ENCODE results near the gene LRTM2.

Gene LRTM2

DNA sequence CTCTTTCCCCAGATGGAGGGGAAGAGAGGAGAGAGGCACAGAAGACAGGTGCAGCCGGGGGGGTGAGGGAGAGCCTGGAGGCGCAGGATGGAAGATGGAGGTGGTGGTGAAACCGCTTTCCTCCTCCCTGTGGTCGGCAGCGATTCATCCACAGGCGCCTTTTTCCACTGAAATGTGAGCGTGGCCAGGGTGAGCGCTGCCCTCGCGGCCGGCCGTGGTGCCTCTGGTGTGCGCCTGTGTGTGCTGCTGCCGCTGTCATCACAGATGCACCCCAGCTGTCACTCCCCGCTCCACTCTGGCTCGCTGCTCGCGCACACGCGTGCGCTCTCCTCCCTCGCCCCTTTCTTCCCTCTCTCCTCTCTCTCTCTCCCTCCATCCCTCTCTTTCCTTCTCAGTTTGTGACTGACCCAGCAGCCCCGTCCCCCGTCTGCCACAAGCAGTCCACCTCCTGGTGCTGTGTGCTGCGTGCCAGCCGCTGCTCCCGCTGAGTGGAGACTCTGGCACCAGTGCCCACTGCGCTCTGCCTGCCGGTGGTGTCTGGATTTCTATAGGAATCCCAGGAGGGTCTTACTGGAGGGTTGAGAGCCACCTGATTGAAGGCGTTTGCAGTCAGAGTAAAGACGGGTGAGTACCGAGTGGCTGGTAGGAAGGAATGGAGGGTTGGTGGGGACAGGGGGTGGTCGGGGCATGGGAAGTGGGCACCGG lies at the start of gene LRTM2:
Gene LRTM2 (plus strand): TSS at position 375 of the 705 bp plus-strand sequence. CDS start 7,584 bp downstream, outside the sequence.
- DNase-seq (ENCODE audit: low read depth in 2 of 2) = no peak

DNA sequence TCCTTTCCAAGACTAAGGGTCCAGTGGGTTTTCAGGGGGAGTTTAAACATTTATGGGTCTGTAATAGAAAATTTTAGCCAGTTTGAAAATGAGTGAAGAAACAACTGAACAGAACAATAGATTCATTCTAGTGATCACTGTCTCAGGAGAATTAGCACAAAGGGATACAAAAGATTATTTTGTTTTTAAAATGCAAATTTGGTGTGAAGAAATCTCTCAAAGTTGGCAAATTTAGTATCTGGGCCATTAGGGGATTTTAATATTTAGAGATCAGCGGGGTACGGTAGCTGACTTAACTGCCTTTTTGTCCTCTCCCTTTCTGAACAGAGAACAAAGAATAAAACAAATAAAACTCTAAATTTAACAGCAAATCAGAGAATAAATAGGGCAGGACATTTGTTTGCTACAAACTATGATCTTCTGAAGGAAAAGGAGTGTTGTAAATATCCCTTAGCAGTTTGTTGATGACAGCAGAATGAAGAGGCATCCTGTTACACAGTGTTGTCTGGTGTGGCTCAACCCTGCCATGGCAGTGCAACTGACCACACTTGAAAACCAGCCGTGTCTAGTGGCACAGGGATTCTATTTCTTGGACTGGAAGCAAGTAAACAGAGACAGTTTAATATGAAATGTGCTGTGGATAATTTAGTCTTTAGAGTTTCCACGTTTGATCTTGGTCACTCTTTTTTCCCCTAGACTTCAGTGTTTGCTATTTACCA lies 46.3 kb upstream of the LRTM2 start:
- no peak for DNase-seq (ENCODE audit: low read depth in 2 of 2)

DNA sequence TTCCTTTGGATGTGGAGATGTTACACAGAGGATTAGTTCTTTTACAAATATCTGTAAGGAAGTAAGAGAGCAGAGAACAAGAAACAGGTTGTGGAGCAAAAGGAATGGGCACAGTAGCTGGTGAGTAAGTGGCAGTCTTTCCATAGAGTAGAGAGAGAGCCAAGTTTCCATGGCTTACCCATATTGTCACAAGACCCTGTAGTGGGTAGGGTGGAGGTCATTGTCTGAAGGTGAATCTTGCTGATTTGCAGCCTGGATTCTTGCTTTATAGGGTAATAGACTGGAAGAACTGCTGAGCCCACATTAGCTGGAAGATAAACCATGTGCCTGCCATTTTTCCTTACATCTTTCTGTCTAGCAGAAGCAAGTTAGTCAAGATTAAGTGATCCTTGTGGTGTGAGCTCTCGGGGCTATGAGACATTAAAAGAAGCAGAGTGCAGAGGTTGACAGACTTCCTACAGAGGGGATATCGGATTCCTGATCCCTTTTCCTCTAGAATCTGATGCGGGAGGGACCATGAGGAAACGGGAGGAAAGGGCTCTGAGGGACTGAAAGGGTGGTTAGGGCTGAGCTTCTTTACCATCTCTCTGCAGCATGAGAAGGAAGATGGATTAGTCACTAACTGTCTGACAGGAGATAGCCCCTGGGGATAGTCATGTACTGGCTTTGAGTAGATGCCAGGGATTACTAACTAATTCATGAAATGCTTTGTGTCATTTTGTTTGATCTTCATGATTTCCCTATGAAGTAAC lies 44.0 kb upstream of the LRTM2 start:
- DNase-seq (ENCODE audit: low read depth in 2 of 2) = no peak

DNA sequence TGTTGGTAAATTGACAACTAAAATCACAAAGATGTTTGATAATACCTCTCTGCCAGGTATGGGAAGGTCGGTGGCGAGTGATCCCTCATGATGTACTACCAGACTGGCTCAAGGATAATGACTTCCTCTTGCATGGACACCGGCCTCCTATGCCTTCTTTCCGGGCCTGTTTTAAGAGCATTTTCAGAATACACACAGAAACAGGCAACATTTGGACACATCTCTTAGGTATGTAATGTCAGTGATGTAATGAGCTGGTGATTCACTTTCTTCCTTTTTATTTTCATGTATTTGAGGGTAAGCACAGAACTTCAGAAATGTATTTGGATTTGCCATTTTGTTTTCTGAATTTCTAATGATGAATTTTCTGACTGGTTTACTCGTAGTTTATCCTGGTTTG lies 42.6 kb upstream of the LRTM2 start:
- DNase-seq (ENCODE audit: low read depth in 2 of 2) = no peak

DNA sequence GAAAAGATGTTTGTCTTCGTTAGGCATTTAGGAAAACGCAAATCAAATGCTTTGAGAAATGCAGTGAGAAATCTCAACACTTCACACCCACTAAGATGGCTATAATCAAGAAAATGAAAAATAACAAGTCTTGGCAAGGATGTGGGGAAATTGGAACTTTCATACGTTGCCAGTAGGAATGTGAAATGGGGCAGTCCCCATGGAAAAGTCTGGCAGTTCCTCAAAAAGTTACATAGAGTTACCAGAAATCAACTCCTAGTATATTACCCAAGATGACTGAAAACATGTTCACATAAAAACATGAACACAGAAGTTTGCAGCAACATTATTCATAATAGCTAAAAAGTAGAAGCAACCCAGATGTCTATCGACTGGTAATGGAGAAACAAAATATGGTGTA lies 41.5 kb upstream of the LRTM2 start:
- DNase-seq (ENCODE audit: low read depth in 2 of 2) = no peak

DNA sequence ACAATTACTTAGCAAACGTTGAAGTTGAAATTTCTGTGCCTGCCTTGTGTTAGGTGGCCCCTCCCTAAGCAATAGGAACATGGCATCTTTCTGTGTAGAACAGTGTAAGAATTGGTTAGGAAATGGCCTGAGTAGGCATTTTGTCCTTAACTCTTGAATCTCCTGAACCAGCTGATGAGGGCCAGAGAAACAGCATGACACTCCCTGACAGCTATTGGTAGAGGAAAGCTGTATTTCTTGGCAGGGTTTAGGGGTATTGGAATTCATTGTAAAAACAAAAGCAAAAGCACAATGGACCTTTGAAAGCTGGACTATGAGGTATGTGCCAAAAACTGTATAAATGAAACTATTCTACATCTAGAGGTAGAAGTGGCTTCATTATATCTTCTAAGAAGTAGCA lies 40.6 kb upstream of the LRTM2 start:
- no peak for DNase-seq (ENCODE audit: low read depth in 2 of 2)

DNA sequence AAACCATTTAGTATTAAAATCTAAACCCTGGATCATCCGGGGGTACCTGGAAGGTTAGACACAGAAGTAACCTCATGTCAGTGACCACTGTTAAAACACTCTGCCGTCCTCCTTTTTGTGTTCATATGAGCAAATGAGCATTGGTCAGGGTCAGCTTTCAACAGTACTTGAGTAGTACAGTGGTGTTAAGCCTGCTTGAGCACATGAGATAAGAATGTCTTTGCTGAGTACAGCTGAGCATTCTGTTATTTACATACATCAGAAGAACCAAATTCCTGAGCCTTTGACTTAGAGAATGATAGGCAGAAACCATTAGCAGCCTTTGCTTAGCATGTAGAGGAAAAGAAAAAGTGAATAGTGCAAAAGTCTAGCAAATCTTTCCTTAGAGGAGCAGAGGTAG lies 38.6 kb upstream of the LRTM2 start:
- no peak for DNase-seq (ENCODE audit: low read depth in 2 of 2)

DNA sequence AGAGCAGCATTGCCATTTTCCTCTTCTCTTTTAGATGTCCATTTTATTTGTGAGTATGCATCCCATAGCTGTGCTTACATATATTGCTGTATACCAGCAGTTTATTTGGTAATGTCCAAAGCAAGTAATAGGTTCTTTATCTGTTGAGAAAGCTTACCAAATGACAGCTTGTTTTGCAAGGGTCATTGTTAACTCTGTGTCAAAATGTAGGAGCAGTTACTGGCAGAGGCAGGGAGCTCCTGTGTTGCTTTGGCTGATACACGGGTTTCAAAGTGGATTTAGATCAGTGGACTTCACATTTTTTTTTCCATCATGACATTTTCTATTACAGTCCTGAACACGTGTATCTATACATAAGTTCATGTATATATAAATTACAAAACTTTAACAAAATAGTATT lies 38.1 kb upstream of the LRTM2 start:
- DNase-seq (ENCODE audit: low read depth in 2 of 2) = no peak

DNA sequence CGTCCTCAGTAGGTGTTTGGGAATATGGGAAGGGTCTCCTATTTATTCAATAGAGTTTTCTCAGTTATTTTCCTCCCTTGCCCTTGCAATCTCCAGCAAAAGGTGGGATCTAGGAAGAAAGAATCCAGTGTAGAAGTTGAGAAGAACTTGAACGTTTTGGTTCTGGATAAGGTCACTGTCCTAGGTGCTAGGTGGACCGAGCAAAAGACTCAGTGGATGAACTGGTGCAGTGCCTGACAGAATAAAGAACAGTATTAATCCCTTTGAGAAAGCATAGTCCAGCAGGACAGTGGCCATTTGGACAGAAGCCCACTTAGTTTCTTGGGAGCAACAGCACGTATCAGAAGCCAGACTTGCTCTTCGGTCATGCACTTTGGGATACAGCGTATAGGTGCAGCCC lies 32.7 kb upstream of the LRTM2 start:
- DNase-seq (ENCODE audit: low read depth in 2 of 2) = no peak

DNA sequence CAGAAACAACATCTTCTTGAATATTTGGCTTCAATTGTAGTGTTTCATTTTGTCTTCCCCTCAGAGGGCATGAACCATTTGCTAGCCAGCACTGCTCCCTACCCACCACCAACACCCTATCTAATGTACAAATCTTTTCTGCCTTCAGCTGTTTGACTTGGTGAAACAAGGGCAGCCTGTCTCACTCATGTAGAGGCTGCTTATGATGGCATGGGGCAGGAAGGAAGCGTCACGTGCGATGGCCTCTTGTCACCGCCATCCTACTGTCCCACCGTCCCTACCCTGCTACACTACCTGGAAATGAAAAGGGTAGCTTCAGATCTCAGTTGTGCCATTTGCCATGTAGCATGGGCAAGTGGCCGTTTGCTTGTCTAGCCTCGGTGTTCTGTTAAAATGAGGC lies 29.9 kb upstream of the LRTM2 start:
- no peak for DNase-seq (ENCODE audit: low read depth in 2 of 2)

DNA sequence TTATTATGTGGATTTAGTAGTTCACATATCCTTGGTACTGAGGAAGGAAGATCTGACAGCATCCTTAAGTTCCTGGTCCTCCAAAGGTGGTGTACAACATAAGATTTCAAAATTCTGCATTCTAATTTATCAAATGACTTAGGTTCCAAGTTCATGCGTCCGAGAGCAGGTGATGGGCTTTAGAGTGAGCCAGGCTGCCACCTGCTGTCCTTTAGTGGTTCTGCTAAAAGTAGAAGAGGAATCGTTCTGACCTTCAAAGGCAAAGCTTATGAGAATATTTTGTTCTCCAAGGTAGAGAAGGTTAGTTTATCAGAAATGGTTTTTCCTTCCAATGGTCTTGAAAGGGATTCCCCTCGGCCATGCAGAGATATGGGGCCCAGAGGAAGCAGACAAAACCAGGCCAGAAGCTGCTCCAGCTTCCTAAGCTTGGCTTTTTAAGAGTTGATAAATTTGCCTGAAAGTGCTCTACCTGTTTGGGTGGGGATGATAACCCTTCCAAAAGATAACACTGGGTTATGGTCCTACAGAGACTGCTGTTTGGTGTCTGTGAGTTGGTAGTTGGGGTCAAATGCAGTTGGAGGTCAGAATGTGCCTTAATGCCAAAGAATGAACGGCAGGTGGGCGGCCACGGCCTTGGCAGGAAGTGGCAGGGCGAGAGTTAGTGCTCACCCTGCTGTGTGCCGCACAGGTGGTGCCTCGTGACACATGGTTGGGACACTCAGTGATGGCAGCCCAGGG lies 29.1 kb upstream of the LRTM2 start:
- peak; percentile 43 to 60 for DNase-seq (ENCODE audit: low read depth in 2 of 2)

DNA sequence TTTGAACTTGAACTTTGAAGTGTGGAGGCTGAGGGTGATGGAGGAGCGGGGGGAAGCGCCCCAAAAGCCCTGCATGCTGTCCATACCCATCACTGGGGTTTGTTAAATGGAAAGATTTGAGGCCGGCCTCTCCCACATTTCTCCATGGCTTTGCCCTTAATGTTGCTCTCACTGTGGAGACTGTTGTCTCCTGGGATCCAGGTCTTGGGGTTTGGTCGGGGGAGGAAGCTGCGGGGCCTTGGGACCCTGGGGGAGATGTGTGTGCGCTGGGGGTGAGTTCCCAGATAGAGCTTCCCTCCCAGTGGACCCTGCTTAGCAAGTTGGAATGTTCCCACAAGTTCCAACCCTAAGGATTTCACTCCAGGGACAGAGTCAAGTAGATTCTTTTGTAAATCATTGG lies 28.0 kb upstream of the LRTM2 start:
- DNase-seq (ENCODE audit: low read depth in 2 of 2) = no peak

DNA sequence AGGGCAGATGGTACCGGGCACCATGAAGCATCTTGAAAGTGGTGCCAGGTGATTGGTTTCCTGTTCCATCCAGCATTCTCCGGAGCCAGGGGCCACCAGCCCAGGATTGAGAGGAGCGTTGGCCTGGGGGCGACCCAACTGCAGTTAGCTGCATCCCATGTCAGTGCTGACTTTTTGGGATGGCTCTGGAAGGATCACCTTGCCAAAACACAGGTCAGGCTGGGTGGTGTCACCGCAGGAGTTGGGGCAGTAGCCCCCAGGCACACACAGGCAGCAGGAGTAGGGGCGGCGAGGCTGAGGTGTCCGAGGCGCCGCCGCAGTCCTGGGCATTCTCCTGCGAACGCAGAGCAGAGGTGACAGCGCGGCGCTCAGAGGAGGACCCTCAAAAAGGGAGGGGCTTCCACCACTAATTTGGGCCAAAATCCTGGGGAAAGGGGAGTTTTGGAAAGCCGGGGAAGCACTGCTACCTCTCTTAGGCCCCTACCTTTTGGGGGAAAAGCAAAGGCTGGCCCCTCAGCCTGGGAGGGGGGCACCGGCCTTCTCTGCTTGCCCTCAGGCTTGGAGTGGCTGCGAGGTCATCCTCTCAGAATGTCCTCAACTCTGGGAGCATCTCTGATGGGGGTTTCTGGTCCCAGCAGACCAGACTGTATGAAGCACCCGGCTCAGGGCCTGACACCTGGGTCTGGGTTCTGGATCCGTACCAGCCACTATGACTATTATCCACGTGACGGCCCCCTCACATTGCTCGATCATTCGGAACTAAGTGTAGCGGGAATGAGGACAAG lies 26.7 kb upstream of the LRTM2 start:
- no peak for DNase-seq (ENCODE audit: low read depth in 2 of 2)

DNA sequence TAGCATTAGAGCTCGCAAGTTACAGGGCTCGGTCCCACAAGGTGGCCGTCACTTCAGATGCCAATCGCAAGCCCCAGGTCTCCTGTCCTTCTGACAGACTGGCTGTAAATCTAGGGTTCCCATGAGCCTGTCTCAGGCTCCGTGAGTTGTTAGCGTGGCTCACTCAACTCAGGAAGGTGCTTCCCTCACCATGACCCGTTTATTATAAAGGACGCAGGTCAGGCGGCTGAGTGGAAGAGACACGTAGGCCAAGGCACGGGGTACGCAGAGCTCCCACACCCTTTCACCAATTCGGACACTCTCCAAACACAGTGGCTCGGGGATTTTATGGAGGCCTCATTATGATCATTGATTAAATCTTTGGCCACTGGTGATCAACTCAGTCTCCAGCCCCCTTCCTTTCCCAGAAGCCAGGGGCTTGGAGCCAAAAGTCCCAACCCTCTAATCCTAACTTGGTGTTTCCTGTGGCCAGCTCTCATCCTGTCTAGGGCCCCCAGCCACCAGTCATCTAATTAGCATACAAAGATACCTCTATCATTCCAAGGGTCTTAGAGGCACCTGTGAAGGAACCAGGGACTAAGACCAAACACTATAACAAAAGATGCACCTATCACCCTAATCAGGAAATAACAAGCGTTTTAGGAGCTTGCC lies 25.8 kb upstream of the LRTM2 start:
- DNase-seq (ENCODE audit: low read depth in 2 of 2) = no peak

DNA sequence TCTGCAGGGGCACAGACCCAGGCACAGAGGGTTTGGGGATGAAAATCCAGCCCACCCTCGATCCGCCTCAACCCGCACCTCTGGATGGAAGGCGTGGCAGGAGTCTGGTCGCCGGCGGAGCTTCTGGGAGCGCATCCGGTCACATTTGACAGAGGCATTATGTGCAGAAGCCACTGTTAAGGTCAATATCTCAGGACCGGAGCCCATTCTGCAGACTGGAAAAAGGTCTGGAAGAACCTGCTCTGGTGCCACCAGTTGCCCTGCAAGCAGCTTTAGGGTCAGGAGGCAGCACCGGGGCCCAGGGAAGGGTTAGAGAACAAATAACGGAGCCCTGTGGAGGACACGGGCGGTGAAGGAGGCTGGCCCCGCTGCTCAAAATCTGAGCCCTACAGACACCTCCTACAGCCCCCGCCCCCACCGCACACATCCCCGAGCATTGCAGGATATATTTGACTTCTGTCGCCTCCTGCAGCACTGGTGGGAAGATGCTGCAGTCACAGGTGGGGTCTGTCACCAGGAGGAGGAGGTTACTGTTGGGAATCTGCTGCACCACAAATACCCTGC lies 25.1 kb upstream of the LRTM2 start:
- no peak for DNase-seq (ENCODE audit: low read depth in 2 of 2)

DNA sequence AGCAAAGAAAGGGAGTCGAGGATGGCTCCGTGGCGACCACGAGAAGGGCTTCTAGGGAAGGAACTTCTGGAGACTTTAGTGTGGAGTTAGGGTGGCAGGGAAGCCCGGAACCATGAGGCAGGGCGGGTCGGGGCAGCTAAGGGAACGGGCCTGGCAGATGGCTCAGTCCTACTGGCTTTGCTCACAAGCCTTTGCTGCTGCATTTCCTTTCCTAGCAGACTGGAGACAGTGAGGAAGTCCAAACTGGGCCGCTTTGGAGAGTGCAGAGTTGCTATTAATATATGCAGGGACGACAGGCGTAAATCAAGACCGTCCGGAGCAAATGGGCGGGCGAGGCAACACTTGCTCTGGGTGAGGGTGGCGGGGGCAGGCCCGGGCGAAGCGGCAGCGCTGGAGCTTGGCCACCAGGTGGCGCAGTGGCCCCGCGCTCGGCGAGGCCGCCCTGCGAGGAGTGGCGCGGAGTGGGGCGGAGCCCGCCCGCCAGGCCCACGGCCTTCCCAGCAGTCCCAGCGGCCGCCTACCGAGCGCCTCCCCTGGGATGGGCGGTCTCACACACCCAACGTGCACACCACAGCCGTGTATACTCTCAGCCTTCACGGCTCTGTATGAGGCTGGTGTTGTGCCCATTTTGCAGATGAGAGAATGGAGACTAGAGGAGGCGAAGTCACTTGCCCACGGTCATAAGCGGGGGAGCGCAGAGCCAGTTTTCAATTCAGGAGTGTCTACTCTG lies 24.4 kb upstream of the LRTM2 start:
- DNase-seq (ENCODE audit: low read depth in 2 of 2) = peak; percentile 92 to 93

DNA sequence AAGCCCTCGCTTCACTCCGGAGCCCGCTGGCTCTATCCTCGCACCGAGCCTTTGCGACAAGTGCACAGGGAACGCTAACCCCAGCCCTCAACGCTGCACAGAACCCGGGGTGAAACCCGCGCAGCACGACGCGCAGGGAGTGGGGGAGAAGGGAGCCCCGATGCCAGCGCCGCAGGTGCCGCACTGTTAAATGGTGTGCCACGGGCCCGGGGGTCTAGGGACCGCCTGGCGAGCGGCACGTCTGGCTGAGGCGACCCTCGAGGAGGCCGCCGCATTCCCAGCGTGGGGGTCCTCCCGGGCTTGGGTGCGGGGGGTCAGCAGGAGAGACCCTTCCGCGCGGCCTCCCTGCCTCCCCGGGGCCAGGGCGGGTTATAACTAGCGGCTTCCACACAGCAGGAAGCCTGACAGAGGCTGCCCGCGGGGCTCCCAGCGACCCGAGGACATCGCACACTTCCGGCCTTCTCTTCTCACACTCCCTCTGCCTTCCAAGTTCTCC lies 23.8 kb upstream of the LRTM2 start:
- DNase-seq (ENCODE audit: low read depth in 2 of 2) = no peak

DNA sequence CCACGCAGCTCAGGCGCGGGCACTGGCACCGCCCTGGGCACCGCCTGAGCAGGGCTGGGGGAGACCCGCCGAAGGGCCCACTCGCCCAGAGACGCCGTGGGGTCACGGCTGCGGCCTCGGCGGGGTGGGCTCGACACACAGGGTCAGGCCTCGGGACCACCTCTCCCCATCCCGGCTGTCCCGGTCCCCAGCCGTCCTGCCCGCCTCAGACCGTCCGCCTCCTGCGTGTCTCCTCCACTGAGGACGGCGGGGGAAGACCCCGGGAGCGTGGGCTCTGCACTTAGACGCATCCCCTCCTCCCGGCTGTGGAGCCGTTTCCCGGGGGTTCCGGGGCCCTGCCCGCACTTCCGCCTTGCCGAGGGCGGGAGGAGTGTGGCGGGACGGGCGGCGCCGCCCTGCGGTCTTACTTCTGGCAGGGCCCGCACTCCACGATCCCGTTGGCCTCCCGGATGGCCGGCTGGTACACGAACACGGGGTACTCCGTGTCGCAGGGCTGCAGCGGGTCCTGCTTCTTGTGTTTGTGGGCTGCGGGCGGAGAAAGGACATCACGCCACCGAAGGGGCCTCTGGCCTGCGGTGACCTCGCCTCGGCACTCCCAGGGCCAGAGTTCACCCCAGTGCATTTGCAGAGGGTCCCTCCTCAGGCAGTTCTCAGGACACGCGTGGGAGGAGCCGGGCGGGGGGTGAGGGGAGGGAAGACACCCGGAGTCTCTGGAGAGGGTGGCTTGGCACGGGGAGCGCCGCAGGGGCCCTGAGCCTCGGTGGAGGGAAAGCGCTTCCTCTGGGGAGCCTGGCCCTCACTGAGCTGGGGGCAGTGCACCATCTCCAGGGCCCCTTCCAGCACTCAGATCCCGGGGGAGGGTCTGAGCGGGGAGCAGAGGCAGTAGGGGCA lies 23.1 kb upstream of the LRTM2 start:
- peak; percentile 34 to 58 for DNase-seq (ENCODE audit: low read depth in 2 of 2)
